Breast epithelium (tissue), 3 donors: Measurements from ENCODE around the gene TSKS.

Experiments
- CTCF ChIP-seq, 3 donors: fragments of 450-650 bp; IDR thresholded peaks; one replicate each; pipeline ENCODE4 v1.5.1; 2016 to 2017; ENCODE audit warnings: antibody characterized with exemption in 3 of 3, mild to moderate bottlenecking in 3 of 3, moderate library complexity in 3 of 3
- POLR2A ChIP-seq: fragments of 450-650 bp; IDR thresholded peaks from one replicate; pipeline ENCODE4 v1.6.1; 2016; ENCODE audit warnings: antibody characterized with exemption, mild to moderate bottlenecking, moderate library complexity

GRCh38 chr19:49781394-49781793 lies 18.3 kb upstream of the TSKS start:
- TF ChIP-seq CTCF (IDR thresholded peaks at IDR 0.05) (no peak), POLR2A (no peak)
